ENCODE data around the gene EXT2. TPM values are rescaled to one million over a fixed set of nuclear protein-coding genes. Genes with fewer than 3 reads are reported as not detected.

Gene EXT2
- total and polyA plus RNA-seq, 11 donors, result 12.6 to 41.9 (median 31.9) TPM

DNA sequence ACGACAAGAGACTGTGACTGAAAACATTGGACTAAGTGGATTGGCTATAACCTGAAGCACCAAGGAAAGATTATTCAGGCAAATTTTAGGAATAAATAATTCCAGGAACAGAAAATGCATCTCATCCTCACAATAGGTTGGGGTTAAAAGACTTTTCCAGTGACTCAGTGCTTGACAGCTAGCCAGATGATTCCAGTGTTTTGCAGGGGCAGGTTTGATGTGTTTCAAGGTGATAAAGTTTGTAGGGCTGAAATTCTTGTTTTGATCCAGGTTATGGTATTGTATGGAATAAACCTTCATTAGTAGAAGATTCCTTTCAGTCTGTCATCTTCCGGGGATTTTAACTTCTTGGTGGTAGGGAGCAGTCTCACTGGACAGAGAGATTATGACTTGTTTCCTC lies 2.3 kb downstream of the EXT2 start:
- intact Hi-C loops (cut with DNase I), result loop anchor here in 5 of 10 donors (5.0 to 10.0 kb wide), 3 partner anchors 437 to 517 kb away; no protein-coding TSS in a partner anchor
- H3K36me3 ChIP-seq, result no peaks in the 10 kb centered on the region
- no peak overlapping the region for H3K4me3 ChIP-seq
- no peak for DNase-seq
- H3K27me3 ChIP-seq, result no peaks in the 10 kb centered on the region
- H3K9me3 ChIP-seq, result no peaks in the 10 kb centered on the region
- TF ChIP-seq, protein P1, sequence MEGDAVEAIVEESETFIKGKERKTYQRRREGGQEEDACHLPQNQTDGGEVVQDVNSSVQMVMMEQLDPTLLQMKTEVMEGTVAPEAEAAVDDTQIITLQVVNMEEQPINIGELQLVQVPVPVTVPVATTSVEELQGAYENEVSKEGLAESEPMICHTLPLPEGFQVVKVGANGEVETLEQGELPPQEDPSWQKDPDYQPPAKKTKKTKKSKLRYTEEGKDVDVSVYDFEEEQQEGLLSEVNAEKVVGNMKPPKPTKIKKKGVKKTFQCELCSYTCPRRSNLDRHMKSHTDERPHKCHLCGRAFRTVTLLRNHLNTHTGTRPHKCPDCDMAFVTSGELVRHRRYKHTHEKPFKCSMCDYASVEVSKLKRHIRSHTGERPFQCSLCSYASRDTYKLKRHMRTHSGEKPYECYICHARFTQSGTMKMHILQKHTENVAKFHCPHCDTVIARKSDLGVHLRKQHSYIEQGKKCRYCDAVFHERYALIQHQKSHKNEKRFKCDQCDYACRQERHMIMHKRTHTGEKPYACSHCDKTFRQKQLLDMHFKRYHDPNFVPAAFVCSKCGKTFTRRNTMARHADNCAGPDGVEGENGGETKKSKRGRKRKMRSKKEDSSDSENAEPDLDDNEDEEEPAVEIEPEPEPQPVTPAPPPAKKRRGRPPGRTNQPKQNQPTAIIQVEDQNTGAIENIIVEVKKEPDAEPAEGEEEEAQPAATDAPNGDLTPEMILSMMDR (IDR thresholded peaks at IDR 0.05), result no peak
- no peak for TF ChIP-seq POLR2A (IDR thresholded peaks at IDR 0.05)
- WGBS, 4 donors, result 76 to 90% (median 85%) methylated on average over 2 of the region's 2 CpGs
- no peak for ATAC-seq
- H3K27ac ChIP-seq, result no peak overlapping the region
- peaks cover 0 to 44% (median 29%) of the 10 kb centered on the region in 12 donors for H3K4me1 ChIP-seq

DNA sequence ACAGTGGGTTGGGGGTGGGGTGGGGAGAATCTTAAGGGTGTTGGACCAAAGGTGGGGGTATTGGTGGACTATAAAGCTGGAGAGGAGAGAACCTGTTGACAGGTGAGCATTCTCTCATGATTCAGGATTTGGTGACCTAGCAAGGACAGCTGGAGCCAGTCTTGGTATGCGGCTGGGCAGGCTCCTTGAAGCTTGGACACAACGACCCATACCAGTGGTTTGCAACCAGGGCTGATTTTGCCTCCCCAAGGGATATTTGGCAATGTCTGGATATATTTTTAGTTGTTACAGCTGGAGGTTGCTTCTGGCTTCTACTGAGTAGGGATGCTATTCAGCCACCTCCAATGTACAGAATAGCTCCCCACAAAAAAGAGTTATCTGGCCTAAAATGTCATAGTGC lies 5.6 kb downstream of the EXT2 start:
- ATAC-seq (no peak), DNase-seq (no peak)
- H3K4me3 ChIP-seq, result no peak overlapping the region
- H3K27me3 ChIP-seq, result no peaks in the 10 kb centered on the region
- no peaks in the 10 kb centered on the region for H3K9me3 ChIP-seq
- TF ChIP-seq POLR2A (IDR thresholded peaks at IDR 0.05), result no peak
- TF ChIP-seq, protein P1 (IDR thresholded peaks at IDR 0.05), result no peak
- intact Hi-C loops (cut with DNase I), result loop anchor here in 2 of 10 donors (10.0 kb wide), 3 partner anchors 56 to 434 kb away; partner anchors contain the start of gene ACCSL (in 1 of the 2)
- WGBS, 4 donors, result 80 to 87% (median 84%) methylated on average over 2 of the region's 2 CpGs
- H3K4me1 ChIP-seq, result peaks cover 0 to 51% (median 25%) of the 10 kb centered on the region in 12 donors
- H3K36me3 ChIP-seq, result peaks cover 0 to 4% (median 0%) of the 10 kb centered on the region in 9 donors
- H3K27ac ChIP-seq, result no peak overlapping the region

DNA sequence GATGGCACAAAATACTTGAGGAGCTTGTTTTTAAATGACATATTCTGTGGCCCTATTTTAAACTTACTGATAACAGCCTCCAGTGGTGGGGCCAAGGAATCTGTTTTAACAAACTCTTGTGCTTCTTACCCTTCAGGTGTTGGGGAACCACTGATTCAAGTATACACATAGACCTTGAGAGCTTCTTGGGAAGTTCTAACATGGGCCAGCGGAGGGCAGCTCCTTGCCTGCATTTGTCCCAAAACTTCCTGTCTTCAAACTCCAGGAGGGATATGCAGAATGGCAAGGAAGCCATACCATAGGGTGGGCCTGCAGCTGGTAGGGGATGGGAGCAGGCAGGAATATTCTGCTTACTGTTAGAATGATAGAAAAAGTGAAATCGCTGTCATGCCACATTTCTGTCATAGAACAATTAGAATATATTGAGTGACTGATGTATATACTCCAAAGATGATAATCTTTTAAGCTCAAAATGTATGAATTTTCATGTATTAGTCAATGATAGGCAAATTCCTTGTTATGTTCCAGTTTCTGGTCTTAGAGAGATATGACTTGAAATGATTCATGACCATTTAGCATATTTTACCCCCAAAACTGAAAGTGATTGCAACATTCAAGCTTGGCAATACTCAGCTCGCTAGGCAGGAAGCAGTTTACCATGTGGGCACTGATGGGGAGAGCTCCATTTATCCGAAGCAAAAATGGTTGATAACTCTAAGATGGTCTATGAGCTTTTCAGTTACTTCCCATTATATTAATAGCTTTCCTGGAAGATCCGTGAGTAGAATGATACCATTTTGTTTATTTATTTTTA lies 9.2 kb downstream of the EXT2 start:
- Histone ChIP-seq H3K4me3 (no peak overlapping the region), H3K4me1 (peaks cover 0 to 35% (median 13%) of the 10 kb centered on the region in 12 donors), H3K27ac (no peak overlapping the region), H3K36me3 (peaks cover 0 to 27% (median 20%) of the 10 kb centered on the region in 9 donors), H3K9me3 (no peaks in the 10 kb centered on the region), H3K27me3 (no peaks in the 10 kb centered on the region)
- ATAC-seq (no peak), DNase-seq (no peak)
- intact Hi-C loops (cut with DNase I), result loop anchor here in 2 of 10 donors (10.0 kb wide), 3 partner anchors 60 to 430 kb away; partner anchors contain the start of gene ACCSL (in 1 of the 2)
- TF ChIP-seq, protein P1 (IDR thresholded peaks at IDR 0.05), result no peak
- TF ChIP-seq POLR2A (IDR thresholded peaks at IDR 0.05), result no peak
- WGBS, 4 donors, result 92 to 96% (median 95%) methylated on average over 5 of the region's 5 CpGs

DNA sequence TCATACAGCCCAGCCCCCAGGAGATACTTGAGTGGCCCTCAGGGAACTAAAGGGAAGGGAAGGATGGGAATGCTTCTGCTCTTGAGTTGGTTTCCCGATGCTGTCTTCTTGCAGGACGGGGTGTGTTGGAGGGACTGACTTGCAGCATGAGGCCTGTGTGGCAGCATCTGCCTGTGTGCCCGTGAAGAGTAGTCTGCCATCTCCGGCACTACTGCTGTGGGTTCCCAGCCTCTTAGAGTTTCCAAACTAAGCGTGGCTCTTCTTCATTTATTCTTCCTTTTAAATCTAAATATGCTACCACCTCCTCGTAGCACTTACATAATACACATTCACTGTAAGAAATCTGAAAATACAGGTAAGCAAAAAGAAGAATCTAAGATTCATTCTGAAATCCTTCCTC lies 12.8 kb downstream of the EXT2 start:
- intact Hi-C loops (cut with DNase I), result loop anchor here in 2 of 10 donors (10.0 kb wide), 3 partner anchors 63 to 427 kb away; partner anchors contain the start of gene ACCSL (in 1 of the 2)
- Histone ChIP-seq H3K36me3 (peaks cover 0 to 44% (median 26%) of the 10 kb centered on the region in 9 donors), H3K4me1 (peaks cover 7 to 51% (median 24%) of the 10 kb centered on the region in 12 donors), H3K27me3 (no peaks in the 10 kb centered on the region), H3K4me3 (no peak overlapping the region), H3K27ac (no peak overlapping the region), H3K9me3 (no peaks in the 10 kb centered on the region)
- no peak for ATAC-seq
- DNase-seq, result no peak
- 81 to 85% (median 83%) methylated on average over 6 of the region's 6 CpGs for WGBS, 4 donors
- TF ChIP-seq, protein P1 (IDR thresholded peaks at IDR 0.05), result no peak
- TF ChIP-seq POLR2A (IDR thresholded peaks at IDR 0.05), result no peak
